AG10803 (cell line): Measurements from ENCODE around the gene SPATA6.
"Not testable (repeated sequence)": the region's sequence is repeated elsewhere in the genome, so short reads cannot be mapped to it uniquely, and the experiment has no call there.

Experiments used
- DNase-seq: peaks from one replicate; pipeline ENCODE4 v3.0.0; 2010; ENCODE audit warnings: low read depth
- H3K4me3 ChIP-seq: 2 replicates; pipeline ENCODE4 v1.5.1; 2011; ENCODE audit warnings: mild to moderate bottlenecking, low read length, control low read depth
- TF ChIP-seq, protein P1 (sequence below): conservative IDR thresholded peaks from 2 replicates; pipeline ENCODE4 v1.5.1; 2011; ENCODE audit warnings: mild to moderate bottlenecking, low read length, control low read depth, inconsistent platforms

Gene SPATA6

DNA sequence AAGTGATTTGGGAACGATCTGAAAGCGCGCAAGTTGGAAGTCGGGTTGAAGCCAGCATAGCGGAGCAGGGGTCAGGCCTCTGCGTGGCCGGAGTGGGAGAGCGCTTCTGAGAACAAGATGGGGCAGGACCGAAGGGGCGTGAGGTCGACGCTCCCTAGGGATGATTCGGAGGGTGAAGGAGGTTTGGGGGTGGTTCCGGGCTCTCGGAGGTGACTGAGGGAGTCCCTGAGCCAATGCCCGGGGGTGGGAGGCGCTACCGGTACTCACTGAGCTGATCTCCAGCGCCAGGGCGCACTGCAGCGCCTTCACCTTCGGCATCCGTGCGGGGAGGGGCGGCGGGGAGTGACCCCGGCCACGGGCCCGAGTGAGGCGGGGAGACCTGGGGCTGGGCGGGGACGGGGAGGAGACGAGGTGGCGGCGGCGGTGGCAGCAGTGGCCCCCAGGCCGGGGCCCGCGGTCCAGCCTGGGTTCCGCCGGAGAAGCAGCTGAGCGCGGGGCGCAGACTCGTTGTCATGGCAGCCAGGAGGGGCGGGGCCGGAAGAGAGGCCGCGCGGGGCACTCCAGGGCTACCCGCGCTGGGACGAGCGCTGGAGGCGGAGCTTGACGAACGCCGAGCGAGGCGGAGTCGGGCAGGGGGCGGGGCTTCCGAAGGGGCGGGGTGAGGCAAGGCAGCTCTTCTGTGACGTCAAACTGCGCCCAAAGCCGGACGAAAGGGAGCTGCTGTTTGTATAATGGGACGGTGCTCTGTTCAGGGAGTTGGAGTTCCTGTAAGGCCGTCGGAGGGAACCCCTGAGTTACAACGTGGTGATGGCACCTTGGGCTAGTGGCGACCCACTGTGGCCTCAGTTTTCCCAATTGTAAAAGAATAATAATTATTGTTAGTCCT, at the start of gene SPATA6:
SPATA6 (minus strand) TSS at position 514 of the 886 bp plus-strand sequence; CDS start at position 318, 196 bp downstream.
- peak within 1 kb of the TSS; percentile 77 for H3K4me3 ChIP-seq
- peak; percentile 90 for DNase-seq
- TF ChIP-seq, protein P1, sequence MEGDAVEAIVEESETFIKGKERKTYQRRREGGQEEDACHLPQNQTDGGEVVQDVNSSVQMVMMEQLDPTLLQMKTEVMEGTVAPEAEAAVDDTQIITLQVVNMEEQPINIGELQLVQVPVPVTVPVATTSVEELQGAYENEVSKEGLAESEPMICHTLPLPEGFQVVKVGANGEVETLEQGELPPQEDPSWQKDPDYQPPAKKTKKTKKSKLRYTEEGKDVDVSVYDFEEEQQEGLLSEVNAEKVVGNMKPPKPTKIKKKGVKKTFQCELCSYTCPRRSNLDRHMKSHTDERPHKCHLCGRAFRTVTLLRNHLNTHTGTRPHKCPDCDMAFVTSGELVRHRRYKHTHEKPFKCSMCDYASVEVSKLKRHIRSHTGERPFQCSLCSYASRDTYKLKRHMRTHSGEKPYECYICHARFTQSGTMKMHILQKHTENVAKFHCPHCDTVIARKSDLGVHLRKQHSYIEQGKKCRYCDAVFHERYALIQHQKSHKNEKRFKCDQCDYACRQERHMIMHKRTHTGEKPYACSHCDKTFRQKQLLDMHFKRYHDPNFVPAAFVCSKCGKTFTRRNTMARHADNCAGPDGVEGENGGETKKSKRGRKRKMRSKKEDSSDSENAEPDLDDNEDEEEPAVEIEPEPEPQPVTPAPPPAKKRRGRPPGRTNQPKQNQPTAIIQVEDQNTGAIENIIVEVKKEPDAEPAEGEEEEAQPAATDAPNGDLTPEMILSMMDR, result 0 out of 2 replicates have a peak, but pooled peaks have one; percentile 2

DNA sequence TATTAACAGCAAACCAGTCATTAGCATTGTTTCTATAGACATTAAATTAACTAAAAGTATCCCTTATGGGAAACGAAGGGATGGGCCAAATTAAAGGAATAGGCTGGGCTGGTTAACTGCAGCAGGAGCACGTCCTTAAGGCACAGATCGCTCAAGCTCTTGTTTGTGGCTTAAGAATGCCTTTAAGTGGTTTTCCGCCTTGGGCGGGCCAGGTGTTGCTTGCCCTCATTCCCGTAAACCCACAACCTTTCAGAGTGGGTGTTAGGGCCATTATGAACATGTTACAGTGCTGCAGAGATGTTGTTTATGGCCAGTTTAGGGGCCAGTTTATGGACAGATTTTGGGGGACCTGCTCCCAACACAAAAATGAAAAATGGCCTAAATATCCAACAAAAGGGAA, 47.9 kb upstream of the SPATA6 start:
- DNase-seq, result not testable (repeated sequence)

DNA sequence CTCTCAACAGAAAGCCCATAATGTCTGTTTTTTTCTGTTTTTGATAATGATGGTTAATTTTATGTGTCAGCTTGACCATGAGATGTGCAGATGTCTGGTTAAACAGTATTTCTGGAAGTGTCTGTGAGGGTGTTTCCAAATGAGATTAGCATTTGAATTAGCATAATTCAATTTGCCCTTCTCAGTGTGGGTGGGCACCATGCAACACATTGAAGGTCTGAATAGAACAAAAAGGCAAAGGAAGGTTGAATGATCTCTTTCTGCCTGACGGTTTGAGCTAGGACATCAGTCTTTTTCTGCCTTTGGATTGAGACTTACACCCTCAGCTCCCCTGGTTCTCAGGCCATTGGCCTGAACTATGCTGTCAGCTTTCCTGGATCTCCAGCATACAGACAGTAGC, 34.9 kb upstream of the SPATA6 start:
- TF ChIP-seq, protein P1, result no peak
- no peak for DNase-seq
- no peak overlapping the region for H3K4me3 ChIP-seq

More for the DNA sequence above, 47.9 kb upstream of the SPATA6 start:
- not testable (repeated sequence) for H3K4me3 ChIP-seq

DNA sequence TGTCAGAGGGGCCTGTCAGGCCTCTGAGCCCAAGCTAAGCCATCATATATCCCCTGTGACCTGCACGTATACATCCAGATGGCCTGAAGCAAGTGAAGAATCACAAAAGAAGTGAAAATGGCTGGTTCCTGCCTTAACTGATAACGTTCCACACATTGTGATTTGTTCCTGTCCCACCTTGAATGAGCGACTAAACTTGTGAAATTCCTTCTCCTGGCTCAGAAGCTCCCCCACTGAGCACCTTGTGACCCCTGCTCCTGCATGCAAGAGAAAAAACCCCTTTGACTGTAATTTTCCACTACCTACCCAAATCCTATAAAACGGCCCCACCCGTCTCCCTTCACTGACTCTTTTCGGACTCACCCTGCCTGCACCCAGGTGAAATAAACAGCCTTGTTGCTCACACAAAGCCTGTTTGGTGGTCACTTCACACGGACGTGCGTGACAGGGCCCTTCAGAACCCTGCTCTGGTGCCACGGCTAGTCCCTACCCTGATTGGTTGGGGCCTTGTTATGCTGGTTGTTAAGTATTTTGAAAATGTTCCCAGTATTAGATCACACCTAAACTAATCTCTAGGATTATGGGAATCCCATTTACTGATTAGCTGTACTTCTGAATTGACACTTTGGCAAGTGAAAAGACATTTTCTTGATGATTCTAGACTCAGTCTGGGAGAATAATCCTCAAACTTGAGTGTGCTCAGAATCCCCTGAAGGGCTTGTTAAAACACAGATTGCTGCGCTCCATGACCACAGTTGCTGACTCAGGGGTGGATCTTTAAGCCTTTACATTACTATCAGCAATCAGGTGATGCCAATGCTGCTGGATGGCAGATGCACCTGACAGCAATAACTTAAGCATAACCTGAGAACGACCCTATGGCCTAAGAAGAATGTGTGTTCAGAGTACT, 28.8 kb upstream of the SPATA6 start:
- H3K4me3 ChIP-seq, result no peak overlapping the region
- TF ChIP-seq, protein P1, result no peak
- DNase-seq, result no peak

DNA sequence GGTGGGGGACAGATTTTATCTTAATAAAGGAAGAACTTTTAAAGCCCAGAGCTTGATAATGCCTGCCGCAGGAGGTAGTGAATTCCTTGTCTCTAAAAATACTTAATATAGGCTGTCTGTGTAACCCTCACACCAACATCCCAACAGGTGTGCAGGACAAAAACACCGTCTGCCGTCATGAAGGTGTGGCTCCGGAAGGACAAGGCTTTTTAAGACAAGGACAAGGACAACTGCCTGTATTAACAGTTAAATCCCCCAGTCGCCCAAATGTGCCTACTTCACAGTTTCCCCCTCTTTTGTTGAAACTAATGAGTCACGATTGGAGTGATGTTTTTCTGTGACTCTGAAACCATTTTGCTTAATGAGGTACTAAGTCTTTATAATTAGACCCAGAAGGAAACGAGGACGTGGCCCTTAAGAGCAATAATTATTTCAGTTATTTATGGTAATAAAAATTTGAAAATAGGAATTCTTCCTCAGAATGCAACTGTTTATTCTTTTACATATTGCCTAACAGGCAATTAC, 27.3 kb upstream of the SPATA6 start:
- no peak overlapping the region for H3K4me3 ChIP-seq
- TF ChIP-seq, protein P1, result no peak
- no peak for DNase-seq

DNA sequence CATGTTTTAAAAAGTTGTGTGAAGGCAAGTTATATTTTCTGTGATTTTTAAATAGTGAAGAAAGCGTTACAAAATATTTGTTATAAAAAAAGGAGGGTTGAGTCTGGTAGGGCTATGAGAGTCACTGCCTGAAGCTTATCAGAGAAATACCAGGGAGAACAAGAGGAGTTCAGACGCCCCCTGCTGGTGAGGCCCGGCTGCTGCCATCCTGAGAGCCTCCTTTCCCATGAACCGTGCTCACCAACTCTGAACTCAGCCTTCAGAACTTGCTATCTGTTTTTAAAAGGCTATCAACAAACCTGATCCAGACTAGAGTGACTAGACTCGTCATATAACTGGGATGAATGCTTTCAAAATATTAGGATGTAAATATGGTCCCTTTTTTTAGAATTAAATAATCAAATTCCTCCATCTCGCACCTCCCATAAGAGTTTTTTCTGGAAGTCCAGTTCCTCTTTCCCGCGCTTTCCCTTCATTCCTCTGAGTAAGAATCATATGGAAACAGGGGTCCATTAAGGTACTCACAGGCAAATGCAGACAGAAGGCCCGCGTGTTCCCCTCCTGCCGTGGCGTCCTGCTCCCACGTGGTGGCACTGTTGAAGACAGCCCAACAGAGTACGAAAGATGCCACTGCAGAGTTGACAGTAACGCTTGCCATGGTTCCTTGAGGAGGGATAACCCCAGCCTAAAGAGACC, 26.2 kb upstream of the SPATA6 start:
- no peak overlapping the region for H3K4me3 ChIP-seq
- TF ChIP-seq, protein P1, result peak; percentile 98
- DNase-seq, result peak; percentile 68

DNA sequence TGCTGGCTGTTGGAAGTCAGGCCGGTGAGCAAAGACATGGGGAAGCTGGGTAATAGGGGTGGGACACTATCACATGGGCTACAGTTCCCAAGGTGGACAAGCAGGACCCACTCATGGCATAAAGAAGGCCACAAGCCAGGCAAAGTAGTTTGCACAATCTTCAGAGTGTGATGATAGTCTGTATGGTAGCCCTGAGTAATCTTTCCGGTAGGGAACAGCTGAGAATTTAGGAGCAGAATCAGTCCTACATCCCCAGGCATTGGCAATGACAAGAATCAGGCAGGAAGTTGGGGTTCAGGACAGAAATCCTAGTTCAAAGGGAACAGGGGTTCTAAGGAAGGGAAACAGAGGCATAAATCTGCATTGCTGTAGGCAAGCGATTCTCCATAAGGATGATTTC, 23.9 kb upstream of the SPATA6 start:
- DNase-seq, result no peak
- TF ChIP-seq, protein P1, result no peak
- H3K4me3 ChIP-seq, result no peak overlapping the region
